Measurements from ENCODE around the gene NUMA1. TPM values are rescaled to one million over a fixed set of nuclear protein-coding genes. Genes with fewer than 3 reads are reported as not detected.

NUMA1 gene
- total and polyA plus RNA-seq, 2 of the 8 experiments (the other 6 are each of a cell fraction or from before 2014, with no cell fraction given) = 101 to 107 TPM

GRCh38 chr11:71986131-71986530, 94.2 kb downstream of the NUMA1 start (continued):
- TF ChIP-seq HDAC2 (IDR thresholded peaks at IDR 0.05; ENCODE audit: borderline replicate concordance in 1 of 2, low read depth in 2 of 2, low read length in 2 of 2) (no peak), SAP30 (IDR thresholded peaks at IDR 0.05; ENCODE audit: insufficient read depth, insufficient replicate concordance, low read length) (no peak), SP2 (IDR thresholded peaks at IDR 0.05; ENCODE audit: low read length) (no peak), BCL11A (IDR thresholded peaks at IDR 0.05; ENCODE audit: low read depth in 2 of 2, low read length in 2 of 2) (no peak), MAFK (IDR thresholded peaks at IDR 0.05; ENCODE audit: low read depth, low read length) (no peak)
